ENCODE results near the gene MYBL2.
"Not testable (repeated sequence)": the region's sequence is repeated elsewhere in the genome, so short reads cannot be mapped to it uniquely, and the experiment has no call there.

Gene MYBL2

GRCh38 chr20:43757888-43758287, 91.0 kb downstream of the MYBL2 start:
- H3K27ac Mint-ChIP-seq, DNase-seq, H3K36me3 Mint-ChIP-seq, CTCF ChIA-PET, H3K4me1 Mint-ChIP-seq, H3K9me3 Mint-ChIP-seq, H3K4me3 Mint-ChIP-seq, H3K27me3 Mint-ChIP-seq: not testable (repeated sequence)

- no peaks in the 10 kb centered on the region for H3K9me3 Mint-ChIP-seq
- no peaks in the 10 kb centered on the region for H3K4me1 Mint-ChIP-seq
- CTCF ChIA-PET: interaction anchor here (1.4 to 1.5 kb wide), 2 partner anchors 10 to 79 kb away, joined by 3 to 4 read pairs; no protein-coding TSS in a partner anchor
- no peak overlapping the region for H3K4me3 Mint-ChIP-seq
- H3K27ac Mint-ChIP-seq: no peak overlapping the region
- H3K27me3 Mint-ChIP-seq: peaks cover 11% of the 10 kb centered on the region
- H3K36me3 Mint-ChIP-seq: no peaks in the 10 kb centered on the region
- no peak for DNase-seq
These were observed 94.7 kb downstream of the MYBL2 start for GRCh38 chr20:43761386-43762340.

- Mint-ChIP-seq H3K27me3 (peaks cover 23% of the 10 kb centered on the region), H3K4me3 (no peak overlapping the region), H3K4me1 (no peaks in the 10 kb centered on the region), H3K36me3 (no peaks in the 10 kb centered on the region), H3K27ac (no peak overlapping the region), H3K9me3 (no peaks in the 10 kb centered on the region)
- no peak for DNase-seq
- CTCF ChIA-PET: interaction anchor here (1.5 kb wide), 1 partner anchor 12 kb away, joined by 4 read pairs; no protein-coding TSS in a partner anchor
These were observed 96.0 kb downstream of the MYBL2 start for GRCh38 chr20:43762911-43763310.

GRCh38 chr20:43765916-43766315, 99.0 kb downstream of the MYBL2 start:
- no peaks in the 10 kb centered on the region for H3K36me3 Mint-ChIP-seq
- no peaks in the 10 kb centered on the region for H3K9me3 Mint-ChIP-seq
- no peaks in the 10 kb centered on the region for H3K4me1 Mint-ChIP-seq
- CTCF ChIA-PET: interaction anchor here (1.8 kb wide), 1 partner anchor 15 kb away, joined by 5 read pairs; no protein-coding TSS in a partner anchor
- H3K27ac Mint-ChIP-seq: no peak overlapping the region
- DNase-seq: no peak
- H3K4me3 Mint-ChIP-seq: no peak overlapping the region
- H3K27me3 Mint-ChIP-seq: peaks cover 35% of the 10 kb centered on the region
